Measurements from ENCODE around the gene TEAD1.

DNA sequence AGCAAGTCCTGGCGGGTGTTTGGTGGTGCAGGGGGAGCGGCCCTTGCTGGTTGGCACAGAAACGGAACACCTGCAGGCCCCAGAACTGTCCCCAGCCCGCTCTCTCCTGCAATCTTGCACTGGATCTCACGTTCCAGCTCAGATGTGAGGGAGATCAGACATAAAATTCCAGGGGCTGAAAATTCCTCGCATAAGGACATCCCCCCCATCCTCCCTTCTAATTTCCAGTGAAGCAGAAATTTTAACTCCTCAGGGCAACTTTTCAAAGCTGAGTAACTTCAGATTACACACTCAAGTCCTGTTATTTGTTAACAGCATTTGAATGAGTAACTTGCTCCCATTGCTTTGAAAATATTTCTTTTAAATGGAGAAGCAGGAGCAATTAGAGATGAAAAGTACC, 294.6 kb downstream of the TEAD1 start:
- TF ChIP-seq GATA2 (IDR thresholded peaks at IDR 0.05; ENCODE audit: insufficient read depth, insufficient read length, low read depth, low read length) = no peak
- no peak for TF ChIP-seq POLR2A (IDR thresholded peaks at IDR 0.05; ENCODE audit: low read depth, low read length)
- no peak for TF ChIP-seq MYC (IDR thresholded peaks at IDR 0.05; ENCODE audit: low read depth, low read length)
- TF ChIP-seq, protein P1, sequence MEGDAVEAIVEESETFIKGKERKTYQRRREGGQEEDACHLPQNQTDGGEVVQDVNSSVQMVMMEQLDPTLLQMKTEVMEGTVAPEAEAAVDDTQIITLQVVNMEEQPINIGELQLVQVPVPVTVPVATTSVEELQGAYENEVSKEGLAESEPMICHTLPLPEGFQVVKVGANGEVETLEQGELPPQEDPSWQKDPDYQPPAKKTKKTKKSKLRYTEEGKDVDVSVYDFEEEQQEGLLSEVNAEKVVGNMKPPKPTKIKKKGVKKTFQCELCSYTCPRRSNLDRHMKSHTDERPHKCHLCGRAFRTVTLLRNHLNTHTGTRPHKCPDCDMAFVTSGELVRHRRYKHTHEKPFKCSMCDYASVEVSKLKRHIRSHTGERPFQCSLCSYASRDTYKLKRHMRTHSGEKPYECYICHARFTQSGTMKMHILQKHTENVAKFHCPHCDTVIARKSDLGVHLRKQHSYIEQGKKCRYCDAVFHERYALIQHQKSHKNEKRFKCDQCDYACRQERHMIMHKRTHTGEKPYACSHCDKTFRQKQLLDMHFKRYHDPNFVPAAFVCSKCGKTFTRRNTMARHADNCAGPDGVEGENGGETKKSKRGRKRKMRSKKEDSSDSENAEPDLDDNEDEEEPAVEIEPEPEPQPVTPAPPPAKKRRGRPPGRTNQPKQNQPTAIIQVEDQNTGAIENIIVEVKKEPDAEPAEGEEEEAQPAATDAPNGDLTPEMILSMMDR (IDR thresholded peaks at IDR 0.05; ENCODE audit: extremely low read depth in 1 of 2, insufficient read depth in 1 of 2, low read depth in 1 of 2, low read length in 2 of 2) = no peak
- no peak for TF ChIP-seq JUN (IDR thresholded peaks at IDR 0.05; ENCODE audit: borderline replicate concordance, insufficient read depth, insufficient read length, low read depth)
- TF ChIP-seq, protein P2, sequence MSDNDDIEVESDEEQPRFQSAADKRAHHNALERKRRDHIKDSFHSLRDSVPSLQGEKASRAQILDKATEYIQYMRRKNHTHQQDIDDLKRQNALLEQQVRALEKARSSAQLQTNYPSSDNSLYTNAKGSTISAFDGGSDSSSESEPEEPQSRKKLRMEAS (IDR thresholded peaks at IDR 0.05; ENCODE audit: insufficient read depth, insufficient read length) = no peak
- TF ChIP-seq EZH2 (IDR thresholded peaks at IDR 0.05; ENCODE audit: borderline replicate concordance, low read depth, low read length, severe bottlenecking) = no peak
- no peak for TF ChIP-seq POLR2AphosphoS5 (IDR thresholded peaks at IDR 0.05; ENCODE audit: insufficient read depth, low read depth, low read length)
- no peak for TF ChIP-seq FOS (IDR thresholded peaks at IDR 0.05; ENCODE audit: borderline replicate concordance, insufficient read depth, low read length)
